GM18868 (cell line): ENCODE data around the gene USP4.
"Not testable (repeated sequence)": the region's sequence is repeated elsewhere in the genome, so short reads cannot be mapped to it uniquely, and the experiment has no call there.

Experiments used
- ATAC-seq: cut with Tn5 transposase; IDR thresholded peaks from one replicate; pipeline ENCODE4 v1.9.1; 2021; ENCODE audit warnings: mild to moderate bottlenecking, moderate library complexity; ENCODE audit not compliant: unreplicated experiment

The USP4 gene

GRCh38 chr3:49351521-49352011, 11.7 kb upstream of the USP4 start:
- ATAC-seq, result no peak

DNA sequence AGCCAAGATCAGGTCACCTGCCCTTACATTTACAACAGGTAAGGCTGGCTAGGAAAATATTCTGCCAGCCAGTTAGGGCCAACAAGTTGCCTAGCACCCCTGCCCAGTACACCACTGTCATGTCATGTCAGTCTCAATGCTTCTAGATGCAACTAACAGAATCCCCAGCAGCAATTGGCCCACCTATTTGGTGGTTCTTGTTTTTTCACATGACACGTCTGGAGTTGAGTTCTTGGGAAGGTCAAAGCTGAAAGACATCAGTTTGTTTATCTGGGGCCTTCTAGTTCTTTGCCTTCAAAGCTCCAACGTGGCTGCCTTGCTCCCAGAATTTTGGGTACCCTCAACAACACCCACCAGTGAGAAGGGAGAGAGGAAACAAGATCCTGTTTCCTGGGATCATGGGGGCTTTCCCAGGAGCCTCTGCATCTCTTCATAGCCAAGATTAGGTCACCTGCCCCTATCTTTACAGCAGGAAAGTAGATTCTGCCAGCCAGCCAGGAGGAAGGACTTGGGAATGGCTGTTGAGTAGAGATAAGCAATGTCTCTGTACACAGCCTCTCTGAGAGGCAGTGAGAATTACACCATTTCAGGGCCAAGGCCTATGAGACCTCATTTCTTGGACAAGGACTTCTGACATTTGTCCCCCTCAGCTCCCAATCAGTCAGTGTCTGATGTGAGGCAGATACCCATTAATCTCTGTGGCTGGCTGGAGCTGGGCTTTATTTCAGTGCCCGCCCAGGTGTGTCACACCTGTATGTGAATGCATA, 9.7 kb upstream of the USP4 start:
- no peak for ATAC-seq

DNA sequence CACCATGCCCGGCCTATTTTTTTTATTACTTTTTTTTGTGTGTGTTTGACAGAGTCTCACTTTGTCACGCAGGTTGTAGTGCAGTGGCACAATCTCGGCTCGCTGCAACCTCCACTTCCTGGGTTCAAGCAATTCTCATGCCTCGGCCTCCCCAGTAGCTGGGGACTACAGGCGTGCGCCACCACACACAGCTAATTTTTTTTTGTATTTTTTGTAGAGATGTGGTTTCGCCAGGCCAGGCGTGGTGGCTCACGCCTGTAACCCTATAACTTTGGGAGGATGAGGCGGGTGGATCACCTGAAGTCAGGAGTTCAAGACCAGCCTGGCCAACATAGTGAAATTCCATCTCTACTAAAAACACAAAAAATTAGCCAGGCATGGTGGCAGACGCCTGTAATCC, 8.5 kb upstream of the USP4 start:
- not testable (repeated sequence) for ATAC-seq

DNA sequence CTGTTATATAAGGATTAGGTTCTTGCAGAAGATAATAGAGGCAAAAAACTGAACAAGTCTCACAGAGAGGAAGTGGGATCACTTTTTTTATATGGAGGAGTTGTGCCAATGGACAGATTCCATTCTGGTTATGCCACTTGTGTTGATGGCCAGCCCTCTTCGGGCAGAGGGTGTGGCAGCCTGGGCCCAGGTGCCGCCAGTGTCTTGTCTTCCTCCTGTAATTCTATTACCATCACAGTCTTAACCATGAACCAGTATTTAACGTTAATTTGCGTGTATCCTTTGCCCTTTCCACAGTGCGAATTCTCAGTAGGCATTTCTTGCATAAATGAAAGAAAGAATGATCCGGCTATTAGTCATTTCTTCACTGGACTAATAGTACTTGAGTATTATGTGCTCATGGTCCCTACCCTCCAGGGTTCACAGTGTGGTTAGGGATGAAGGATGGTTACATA, 7.0 kb upstream of the USP4 start:
- no peak for ATAC-seq

- ATAC-seq, result no peak
Observed at GRCh38 chr3:49343163-49343562, 3.3 kb upstream of the USP4 start.

DNA sequence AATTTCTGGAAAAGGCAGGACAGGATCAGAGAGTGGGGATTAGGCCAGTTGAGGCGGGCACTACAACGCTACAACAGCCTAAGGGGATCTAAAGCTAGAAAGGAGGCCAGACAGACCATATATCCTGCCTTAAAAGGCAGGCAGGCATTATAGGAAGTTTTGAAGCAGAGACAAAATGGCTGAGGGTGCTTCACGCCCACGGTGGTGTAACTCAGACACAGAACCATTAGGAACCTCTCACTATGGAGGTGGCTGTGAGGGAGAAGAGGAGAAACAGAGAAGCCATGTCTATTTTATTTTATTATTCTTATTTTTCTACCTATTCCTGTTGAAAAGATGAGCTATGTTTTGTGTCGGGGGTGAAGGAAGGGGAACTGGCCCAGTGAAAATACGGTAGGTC, 2.1 kb upstream of the USP4 start:
- no peak for ATAC-seq

DNA sequence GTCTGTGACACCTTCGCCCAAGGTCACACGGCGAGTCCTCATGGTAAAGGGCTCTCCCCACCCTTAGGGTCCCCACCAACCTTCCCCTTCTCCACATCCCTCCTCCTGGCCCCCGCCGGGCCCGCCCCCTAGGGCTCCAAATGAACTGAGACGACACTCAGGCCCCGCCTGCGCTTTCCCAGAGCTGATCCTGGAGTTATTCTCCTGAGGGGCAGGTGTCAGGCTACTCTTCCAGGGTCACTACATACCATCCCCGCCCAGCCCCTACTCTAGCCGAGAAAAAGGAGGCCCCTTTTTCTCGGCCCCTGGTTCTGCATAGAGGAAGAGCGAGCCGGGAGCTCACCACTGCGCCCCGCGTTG, 292 bp downstream of the USP4 start:
- ATAC-seq, result peak; percentile 10

DNA sequence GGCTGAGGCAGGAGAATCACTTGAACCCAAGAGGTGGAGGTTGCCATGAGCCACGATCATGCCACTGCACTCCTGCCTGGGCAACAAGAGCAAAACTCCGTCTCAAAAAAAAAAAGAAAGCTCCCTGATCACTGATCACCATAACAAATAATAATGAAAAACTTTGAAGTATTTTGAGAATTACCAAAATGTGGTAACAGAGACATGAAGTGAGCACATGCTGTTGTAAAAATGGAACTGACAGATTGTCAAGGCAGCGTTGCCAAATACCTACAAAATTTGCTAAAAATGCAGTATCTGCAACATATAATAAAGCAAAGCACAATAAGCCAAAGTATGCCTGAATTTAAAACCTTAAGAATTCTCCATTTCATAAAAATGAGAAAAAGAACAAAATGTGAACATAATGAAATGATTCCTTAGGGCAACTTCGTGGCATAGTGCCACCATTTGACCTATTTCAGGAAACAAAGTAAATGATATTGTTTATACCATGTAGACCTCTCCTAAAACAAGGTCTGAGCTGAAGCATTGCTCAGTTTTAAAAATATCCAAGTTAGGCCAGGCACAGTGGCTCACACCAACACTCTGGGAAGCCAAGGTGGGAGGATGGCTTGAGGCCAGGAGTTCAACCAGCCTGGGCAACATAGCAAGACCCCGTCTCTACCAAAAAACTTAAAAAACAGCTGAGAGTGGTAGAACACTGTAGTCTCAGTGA, 5.8 kb downstream of the USP4 start:
- no peak for ATAC-seq

- no peak for ATAC-seq
Observed at GRCh38 chr3:49333091-49333490, 6.8 kb downstream of the USP4 start.

- no peak for ATAC-seq
Observed at GRCh38 chr3:49329186-49329585, 10.7 kb downstream of the USP4 start.

DNA sequence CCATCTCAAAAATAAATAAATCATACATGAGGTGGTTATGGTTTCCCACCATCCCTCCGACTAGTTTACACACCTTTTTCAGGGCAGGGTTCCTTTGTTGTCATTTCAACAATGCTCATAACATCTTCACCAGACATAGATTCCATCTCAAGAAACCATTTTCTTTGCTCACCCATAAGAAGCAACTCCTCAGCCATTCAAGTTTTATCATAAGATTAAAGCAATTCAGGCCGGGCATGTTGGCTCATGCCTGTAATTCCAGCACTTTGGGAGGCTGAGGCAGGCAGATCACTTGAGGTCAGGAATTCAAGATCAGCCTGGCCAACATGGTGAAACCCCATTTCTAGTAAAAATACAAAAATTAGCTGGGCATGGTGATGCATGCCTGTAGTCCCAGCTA, 11.5 kb downstream of the USP4 start:
- not testable (repeated sequence) for ATAC-seq

GRCh38 chr3:49327485-49327884, 12.4 kb downstream of the USP4 start:
- ATAC-seq, result no peak

GRCh38 chr3:49324768-49325167, 15.1 kb downstream of the USP4 start:
- ATAC-seq, result no peak

DNA sequence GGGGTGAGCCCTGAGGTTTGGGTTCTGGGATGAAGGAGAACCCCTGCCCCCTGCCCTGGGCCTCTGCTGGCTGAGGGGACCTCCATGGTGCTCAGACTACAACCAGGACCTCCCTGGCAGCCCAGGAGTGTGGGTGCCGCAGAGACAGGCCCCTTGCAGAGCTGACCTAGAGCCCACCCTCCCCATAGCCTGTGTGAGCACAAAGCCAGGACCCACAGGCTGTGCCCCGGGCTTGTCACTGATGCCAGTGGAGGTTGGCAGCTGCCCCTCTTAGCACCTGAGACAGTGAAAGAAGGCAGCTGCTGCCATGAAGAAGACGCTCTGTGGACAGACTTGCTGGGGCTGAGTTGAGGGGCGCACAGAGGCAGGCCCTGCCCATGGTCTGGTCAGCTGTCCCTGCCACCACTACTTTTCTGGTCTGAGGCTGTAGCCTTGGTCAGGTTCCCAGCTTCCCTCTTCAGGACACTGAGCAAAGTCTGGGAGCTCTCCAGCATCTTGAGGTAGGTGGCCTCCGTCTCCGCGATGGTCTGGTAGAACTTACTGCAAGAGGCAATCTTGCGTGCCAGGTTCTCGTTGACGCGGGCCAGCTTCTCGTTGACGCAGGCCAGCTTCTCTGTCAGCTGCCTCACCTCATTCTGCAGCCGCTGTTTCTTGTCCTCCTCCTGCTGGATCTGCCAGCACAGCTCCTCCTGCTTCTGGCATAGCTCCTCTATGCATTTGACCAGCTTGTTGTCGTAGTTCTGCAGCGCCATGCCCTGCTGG, 23.0 kb downstream of the USP4 start:
- no peak for ATAC-seq

- no peak for ATAC-seq
Observed at GRCh38 chr3:49313896-49314688, 25.8 kb downstream of the USP4 start.

DNA sequence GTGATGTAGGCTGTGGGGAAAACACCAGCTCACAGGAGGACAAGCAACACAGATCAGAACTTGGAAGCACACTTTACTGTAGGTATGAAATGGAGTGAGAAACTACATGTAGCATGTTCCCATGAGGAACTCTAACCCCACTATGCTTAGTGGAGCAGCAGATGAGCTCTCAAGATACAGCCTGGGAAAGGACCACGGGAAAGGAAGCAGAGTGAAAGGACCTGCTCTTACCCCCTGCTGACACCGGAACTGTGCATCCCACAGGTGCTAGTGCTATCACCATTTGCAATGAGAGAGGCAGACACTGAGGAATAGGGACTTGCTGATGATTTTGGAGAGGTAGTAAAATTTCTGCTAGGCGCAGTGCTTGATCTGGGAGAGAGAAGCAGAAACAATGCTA, 28.6 kb downstream of the USP4 start:
- no peak for ATAC-seq

DNA sequence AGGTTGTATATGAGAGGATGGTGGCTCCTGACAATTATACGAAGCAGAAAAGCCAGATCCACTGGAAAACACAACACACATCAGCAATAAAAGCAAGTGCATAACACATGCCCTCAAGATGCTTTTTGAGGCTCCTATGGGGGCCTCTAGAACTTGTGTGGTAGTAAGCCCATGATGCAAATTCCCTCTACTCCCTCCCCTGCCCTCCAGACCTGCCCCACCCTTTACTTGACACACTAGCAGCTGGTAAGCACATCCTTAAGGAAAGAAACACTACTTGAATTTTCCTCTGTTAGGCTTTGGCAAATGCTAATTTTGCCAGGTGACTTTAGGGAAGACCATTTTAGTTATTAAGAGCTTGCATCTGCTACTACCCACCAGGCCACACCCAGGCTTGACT, 29.2 kb downstream of the USP4 start:
- ATAC-seq, result no peak

GRCh38 chr3:49305608-49306007, 34.2 kb downstream of the USP4 start:
- ATAC-seq, result no peak

DNA sequence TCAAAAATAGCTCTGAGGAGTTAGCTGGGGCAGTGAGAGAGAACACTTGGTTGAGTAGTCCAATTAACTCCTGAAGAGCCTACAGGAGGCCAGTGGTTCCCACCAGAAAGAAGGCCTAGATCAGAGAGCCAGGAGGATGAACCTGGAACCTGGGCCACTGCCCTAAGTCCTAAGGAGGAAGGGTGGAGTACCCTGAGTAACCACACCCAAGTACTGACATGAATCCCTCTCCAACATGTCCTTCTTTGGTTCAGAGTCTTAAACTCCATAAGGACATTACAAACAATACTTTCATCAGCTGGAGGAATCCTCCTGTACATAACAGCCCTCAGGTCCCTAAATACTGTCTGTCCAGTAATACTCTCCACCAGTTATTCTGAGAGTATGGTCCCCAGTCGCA, 37.2 kb downstream of the USP4 start:
- ATAC-seq, result no peak

GRCh38 chr3:49300595-49300994, 39.3 kb downstream of the USP4 start:
- ATAC-seq, result no peak

DNA sequence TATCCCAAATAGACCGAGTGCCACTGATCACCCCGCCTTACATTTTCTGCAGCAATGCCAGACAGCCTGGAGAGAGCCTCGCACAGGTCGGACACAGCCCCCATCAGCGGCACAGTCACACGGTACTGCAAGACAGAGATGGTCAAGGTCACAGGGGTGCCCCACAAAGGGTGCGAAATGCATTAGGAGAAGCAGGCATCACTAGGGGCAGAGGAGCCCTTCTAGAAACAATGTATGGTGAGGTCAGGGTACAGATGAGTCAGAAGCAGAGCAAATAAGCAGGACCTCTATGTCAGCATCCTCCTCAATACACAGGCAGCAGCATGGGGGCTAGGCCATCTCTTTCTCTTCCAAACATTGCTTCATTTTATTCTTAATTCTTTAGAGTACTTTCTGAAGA, 41.3 kb downstream of the USP4 start:
- no peak for ATAC-seq
